Left ventricle myocardium superior (tissue), 1 donor: ENCODE results near the gene QRSL1. TPM values are rescaled to one million over a fixed set of nuclear protein-coding genes. Genes with fewer than 3 reads are reported as not detected.

ENCODE experiments used
- ATAC-seq: fragments of 200-7000 bp; cut with Tn5 transposase; one replicate; pipeline ENCODE4 v1.9.1; 2020; ENCODE audit warnings: mild to moderate bottlenecking, moderate library complexity
- DNase-seq: peaks from one replicate; pipeline ENCODE4 v3.0.0-alpha.2; 2020
- intact Hi-C: fragments of 100-400 bp; cut with micrococcal nuclease; formaldehyde crosslinking; loops from one replicate; pipeline ENCODE4 v1.11.0; 2022
- total RNA-seq: library from RNA; stranded (reverse); fragmentation: NEBNext Ultra II Directional; extraction: Animal tissue kit (Norgen Biotek cat#: 25700); gene quantifications from one replicate; pipeline ENCODE4 v1.2.1, GENCODE V29; 2021
- donor health status: DM: no; HTN: yes; CAD: no; lungs with severe emphysema.

Gene QRSL1
- total RNA-seq, 1 donor from 2014 or later = 21.2 TPM

DNA sequence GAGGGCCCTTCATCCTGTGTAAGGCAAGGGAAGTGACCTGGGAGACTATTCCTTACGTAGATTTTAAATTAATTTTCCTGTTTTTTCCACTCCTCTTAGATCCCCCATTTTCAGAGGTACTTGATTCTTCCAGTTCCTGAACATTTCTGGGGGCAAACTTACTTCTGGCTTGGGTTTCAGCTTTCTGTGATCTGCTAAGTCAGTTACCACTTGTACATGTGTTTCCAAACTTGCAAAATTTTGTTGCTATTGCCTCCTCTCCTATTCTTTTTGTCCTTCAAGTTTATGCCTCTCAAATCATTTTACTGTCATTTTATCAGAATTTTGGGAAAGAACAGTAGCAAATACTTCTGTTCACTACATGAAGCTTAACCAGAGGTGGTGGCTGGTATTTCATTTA, 81.2 kb downstream of the QRSL1 start:
- ATAC-seq = no peak
- intact Hi-C loops = no loop called here
- no peak for DNase-seq

DNA sequence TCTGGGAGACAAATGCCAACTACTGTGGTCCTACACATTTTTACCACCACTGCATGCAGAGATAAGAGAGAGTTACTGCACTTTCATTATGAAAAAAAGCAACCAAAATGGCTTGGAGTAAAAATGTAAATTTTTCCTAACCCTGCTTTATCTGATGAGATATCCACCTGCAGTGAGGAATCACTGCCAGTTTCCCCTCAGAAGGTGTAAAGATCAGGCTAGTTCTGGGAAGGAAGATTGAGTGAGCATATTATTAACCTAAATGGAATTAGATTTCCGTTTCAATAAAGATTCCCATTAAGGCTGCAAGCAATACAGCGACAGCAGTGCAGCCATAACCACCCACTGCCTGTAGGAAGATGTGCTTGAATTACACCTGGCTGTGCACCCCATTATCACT, 84.9 kb downstream of the QRSL1 start:
- ATAC-seq = no peak
- intact Hi-C loops = no loop called here

DNA sequence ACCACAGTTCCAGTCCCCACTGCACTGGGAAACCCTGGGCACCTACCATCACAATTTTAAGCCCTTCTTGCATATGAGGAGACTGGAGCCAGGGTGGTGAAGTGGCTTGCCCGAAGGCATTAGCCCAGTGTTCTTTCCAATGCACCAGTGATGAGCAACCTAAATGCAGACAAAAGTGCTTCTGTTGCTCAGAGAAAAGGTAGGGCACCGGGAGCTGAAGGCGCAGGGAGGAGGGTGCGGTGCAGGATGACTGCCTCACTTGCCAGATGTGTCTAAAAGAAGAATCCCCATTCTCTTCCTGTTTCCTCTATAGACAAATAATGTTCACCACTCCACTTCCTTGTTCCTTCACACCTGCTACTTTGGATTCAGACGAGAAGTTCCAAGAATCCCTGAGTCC, 86.5 kb downstream of the QRSL1 start:
- DNase-seq (no peak), ATAC-seq (no peak)
- intact Hi-C loops = no loop called here

More for the DNA sequence above, 84.9 kb downstream of the QRSL1 start:
- no peak for DNase-seq

DNA sequence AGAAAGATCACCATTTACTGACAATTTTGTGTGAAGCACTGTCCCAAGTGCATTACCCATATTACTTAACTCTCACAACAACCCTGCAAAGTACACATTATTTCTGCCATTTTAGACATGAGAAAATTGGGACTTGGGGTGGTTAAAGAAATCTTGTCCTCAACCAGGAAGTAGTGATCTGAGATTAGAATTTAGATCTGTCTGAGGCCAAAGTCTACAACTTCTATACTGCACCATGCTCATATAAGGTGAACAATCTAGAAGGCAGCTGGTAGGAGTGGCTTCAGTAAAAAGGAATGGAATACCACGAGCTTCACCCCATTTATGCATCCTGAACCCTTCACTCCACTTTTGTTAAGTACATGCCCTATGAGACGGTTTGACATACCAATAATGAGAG, 87.6 kb downstream of the QRSL1 start:
- intact Hi-C loops = no loop called here
- no peak for ATAC-seq
- no peak for DNase-seq

Other genes starting within 250 kb of the QRSL1 start
- gene RTN4IP1, start 80 bp upstream of the QRSL1 start, total RNA-seq = 19.2 TPM